ENCODE measurements around the gene PLEK2.

Gene PLEK2

DNA sequence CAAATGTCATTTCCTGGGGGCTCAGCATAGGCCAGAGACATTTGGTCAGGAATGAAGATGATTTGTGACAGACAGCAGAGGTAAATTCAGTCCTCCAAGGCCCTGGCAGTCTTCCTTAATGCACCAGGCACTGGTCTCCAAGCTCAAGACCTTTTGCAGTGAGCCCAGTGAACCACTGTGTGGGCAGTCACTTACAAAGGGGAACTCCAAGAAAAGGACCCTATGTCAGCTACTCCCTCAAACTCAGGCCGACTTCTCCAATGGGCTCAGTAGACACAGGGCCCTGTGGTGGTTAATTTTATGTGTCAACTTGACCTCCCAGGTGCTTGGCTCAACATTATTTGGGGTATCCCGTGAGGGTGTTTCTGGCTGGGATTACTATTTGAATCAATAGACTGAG, 29.3 kb upstream of the PLEK2 start:
- in situ Hi-C loops (cut with MboI; ENCODE audit: low sequenced_read_pairs, unreplicated experiment), result no loop called here
- no peak for DNase-seq (ENCODE audit: low spot score)
- TF ChIP-seq, protein P1, sequence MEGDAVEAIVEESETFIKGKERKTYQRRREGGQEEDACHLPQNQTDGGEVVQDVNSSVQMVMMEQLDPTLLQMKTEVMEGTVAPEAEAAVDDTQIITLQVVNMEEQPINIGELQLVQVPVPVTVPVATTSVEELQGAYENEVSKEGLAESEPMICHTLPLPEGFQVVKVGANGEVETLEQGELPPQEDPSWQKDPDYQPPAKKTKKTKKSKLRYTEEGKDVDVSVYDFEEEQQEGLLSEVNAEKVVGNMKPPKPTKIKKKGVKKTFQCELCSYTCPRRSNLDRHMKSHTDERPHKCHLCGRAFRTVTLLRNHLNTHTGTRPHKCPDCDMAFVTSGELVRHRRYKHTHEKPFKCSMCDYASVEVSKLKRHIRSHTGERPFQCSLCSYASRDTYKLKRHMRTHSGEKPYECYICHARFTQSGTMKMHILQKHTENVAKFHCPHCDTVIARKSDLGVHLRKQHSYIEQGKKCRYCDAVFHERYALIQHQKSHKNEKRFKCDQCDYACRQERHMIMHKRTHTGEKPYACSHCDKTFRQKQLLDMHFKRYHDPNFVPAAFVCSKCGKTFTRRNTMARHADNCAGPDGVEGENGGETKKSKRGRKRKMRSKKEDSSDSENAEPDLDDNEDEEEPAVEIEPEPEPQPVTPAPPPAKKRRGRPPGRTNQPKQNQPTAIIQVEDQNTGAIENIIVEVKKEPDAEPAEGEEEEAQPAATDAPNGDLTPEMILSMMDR (IDR thresholded peaks at IDR 0.05; ENCODE audit: borderline replicate concordance, control extremely low read depth, extremely low read depth, insufficient read depth, missing control alignments), result no peak

DNA sequence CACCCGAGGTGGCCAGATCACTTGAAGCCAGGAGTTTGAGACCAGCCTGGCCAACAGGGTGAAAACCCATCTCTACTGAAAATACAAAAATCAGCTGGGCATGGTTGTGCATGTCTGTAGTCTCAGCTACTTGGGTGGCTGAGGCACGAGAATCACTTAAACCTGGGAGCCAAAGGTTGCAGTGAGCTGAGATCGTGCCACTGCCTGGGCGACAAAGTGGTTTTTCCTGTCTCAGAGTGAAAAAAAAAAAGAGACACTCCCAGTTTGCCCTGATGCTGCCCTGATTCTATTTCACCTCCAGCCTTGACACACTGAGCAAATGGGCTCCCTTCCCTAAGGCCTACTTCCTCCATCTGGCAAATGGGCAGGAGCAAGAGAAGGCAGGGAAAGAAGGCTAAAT, 28.5 kb upstream of the PLEK2 start:
- DNase-seq (ENCODE audit: low spot score), result no peak
- in situ Hi-C loops (cut with MboI; ENCODE audit: low sequenced_read_pairs, unreplicated experiment), result no loop called here
- TF ChIP-seq, protein P1 (IDR thresholded peaks at IDR 0.05; ENCODE audit: borderline replicate concordance, control extremely low read depth, extremely low read depth, insufficient read depth, missing control alignments), result no peak

- in situ Hi-C loops (cut with MboI; ENCODE audit: low sequenced_read_pairs, unreplicated experiment), result loop anchor here (10.0 kb wide), 1 partner anchor 116 kb away; no protein-coding TSS in a partner anchor
Observed at GRCh38 chr14:67438969-67439368, 27.0 kb upstream of the PLEK2 start.

GRCh38 chr14:67436006-67436866, 24.3 kb upstream of the PLEK2 start:
- TF ChIP-seq, protein P1 (IDR thresholded peaks at IDR 0.05; ENCODE audit: borderline replicate concordance, control extremely low read depth, extremely low read depth, insufficient read depth, missing control alignments), result no peak
- in situ Hi-C loops (cut with MboI; ENCODE audit: low sequenced_read_pairs, unreplicated experiment), result loop anchor here (10.0 kb wide), 1 partner anchor 119 kb away; no protein-coding TSS in a partner anchor
- no peak for DNase-seq (ENCODE audit: low spot score)

More at GRCh38 chr14:67438969-67439368, 27.0 kb upstream of the PLEK2 start:
- no peak for DNase-seq (ENCODE audit: low spot score)
- TF ChIP-seq, protein P1 (IDR thresholded peaks at IDR 0.05; ENCODE audit: borderline replicate concordance, control extremely low read depth, extremely low read depth, insufficient read depth, missing control alignments), result no peak

- no peak for DNase-seq (ENCODE audit: low spot score)
- TF ChIP-seq, protein P1 (IDR thresholded peaks at IDR 0.05; ENCODE audit: borderline replicate concordance, control extremely low read depth, extremely low read depth, insufficient read depth, missing control alignments), result no peak
- in situ Hi-C loops (cut with MboI; ENCODE audit: low sequenced_read_pairs, unreplicated experiment), result loop anchor here (10.0 kb wide), 1 partner anchor 119 kb away; no protein-coding TSS in a partner anchor
Observed at GRCh38 chr14:67435603-67436002, 23.6 kb upstream of the PLEK2 start.

DNA sequence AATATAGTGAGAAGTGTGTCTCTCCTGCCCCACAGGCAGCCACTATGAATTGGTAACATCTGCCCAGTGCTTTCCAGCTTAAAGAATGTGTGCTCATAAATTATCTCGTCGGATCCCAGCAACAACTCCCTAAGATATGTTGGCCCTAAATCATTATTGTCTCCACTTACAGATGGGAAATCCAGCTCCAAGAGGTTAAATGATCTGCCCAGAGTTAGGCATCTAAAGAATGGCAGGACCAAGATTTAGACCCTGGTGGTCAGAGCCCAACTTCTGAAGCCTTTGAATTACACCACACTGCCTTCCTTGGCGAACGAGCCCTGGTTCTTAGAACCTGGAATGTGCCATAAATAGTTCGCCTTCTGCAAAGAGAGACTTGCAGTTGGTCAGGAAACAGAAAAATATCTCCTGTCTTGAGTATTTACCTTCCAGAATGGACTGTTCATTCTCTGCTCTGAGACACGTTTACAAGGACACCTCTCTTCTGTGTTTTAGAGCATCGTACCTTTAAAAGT, 20.1 kb upstream of the PLEK2 start:
- TF ChIP-seq, protein P1 (IDR thresholded peaks at IDR 0.05; ENCODE audit: borderline replicate concordance, control extremely low read depth, extremely low read depth, insufficient read depth, missing control alignments), result no peak
- DNase-seq (ENCODE audit: low spot score), result no peak
- in situ Hi-C loops (cut with MboI; ENCODE audit: low sequenced_read_pairs, unreplicated experiment), result loop anchor here (10.0 kb wide), 1 partner anchor 123 kb away; no protein-coding TSS in a partner anchor
